ENCODE measurements around the gene PFAS.
A peak's percentile ranks its signal among the peaks of the same experiment; 100 is the strongest.

Gene PFAS

DNA sequence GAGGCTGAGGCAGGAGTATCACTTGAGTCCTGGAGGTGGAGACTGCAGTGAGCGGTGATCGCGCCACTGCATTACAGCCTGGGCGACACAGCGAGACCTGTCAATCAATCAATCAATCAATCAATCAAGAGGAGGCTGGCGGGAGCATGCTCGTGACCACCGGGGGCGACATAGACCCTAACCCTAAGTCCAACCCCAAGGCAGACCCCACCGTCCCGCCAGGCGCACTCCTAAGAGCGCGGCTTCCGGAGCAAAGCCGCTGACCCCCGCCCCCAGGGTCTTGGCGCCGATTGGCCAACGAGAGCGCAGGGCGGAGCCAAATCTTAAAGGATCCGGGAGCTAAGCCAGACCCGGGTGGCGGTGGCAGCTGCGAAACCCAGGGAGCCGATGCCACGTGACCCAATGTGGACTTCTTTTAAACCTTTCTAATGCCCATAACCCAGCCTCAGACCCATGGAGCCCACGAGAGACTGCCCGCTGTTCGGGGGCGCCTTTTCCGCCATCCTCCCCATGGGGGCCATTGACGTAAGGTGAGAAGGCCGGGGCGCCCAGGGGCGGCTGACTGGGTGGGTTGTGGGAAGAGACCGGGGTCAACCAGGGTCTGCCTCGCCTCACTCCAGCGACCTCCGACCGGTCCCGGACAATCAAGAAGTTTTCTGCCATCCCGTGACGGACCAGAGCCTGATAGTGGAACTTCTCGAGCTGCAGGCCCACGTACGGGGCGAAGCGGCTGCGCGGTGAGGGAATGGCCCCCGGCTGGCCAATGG, 39.4 kb downstream of the PFAS start, which contains the start of gene RANGRF:
Gene RANGRF, plus strand, starts transcription at position 335 of the 767 bp plus-strand sequence. Its CDS starts 119 bp downstream, at position 454.
- Histone ChIP-seq H3K9me3 (no peaks in the 10 kb centered on the region), H3K27ac (peak within 1 kb of the TSS; percentile 82), H3K4me1 (ENCODE audit: control insufficient read depth in 1 of 2, insufficient read depth in 1 of 2, low read depth in 1 of 2, low read length in 1 of 2) (peaks cover 25 to 26% of the 10 kb centered on the region in 2 experiments), H3K27me3 (no peaks in the 10 kb centered on the region), H3K36me3 (no peaks in the 10 kb centered on the region), H3K4me3 (ENCODE audit: low read depth in 1 of 2, low read length in 1 of 2) (peak within 1 kb of the TSS; percentile 91 to 99)
- TF ChIP-seq, protein P1, sequence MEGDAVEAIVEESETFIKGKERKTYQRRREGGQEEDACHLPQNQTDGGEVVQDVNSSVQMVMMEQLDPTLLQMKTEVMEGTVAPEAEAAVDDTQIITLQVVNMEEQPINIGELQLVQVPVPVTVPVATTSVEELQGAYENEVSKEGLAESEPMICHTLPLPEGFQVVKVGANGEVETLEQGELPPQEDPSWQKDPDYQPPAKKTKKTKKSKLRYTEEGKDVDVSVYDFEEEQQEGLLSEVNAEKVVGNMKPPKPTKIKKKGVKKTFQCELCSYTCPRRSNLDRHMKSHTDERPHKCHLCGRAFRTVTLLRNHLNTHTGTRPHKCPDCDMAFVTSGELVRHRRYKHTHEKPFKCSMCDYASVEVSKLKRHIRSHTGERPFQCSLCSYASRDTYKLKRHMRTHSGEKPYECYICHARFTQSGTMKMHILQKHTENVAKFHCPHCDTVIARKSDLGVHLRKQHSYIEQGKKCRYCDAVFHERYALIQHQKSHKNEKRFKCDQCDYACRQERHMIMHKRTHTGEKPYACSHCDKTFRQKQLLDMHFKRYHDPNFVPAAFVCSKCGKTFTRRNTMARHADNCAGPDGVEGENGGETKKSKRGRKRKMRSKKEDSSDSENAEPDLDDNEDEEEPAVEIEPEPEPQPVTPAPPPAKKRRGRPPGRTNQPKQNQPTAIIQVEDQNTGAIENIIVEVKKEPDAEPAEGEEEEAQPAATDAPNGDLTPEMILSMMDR (IDR thresholded peaks at IDR 0.05) = peak; percentile 9

DNA sequence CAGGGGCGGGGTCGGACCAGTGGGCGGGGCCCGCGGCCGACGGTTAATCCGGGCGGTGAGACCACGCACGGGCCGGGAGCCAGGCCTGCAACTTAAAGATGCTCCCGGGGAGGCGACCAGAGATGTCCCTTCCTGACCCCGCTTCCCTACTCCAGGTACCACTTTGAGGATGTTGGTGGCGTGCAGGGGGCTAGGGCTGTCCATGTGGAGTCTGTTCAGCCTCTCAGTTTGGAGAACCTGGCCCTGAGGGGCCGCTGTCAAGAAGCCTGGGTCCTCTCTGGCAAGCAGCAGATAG, 40.0 kb downstream of the PFAS start:
- Histone ChIP-seq H3K4me1 (ENCODE audit: control insufficient read depth in 1 of 2, insufficient read depth in 1 of 2, low read depth in 1 of 2, low read length in 1 of 2) (peaks cover 25 to 26% of the 10 kb centered on the region in 2 experiments), H3K27ac (peak overlapping the region; percentile 82), H3K9me3 (no peaks in the 10 kb centered on the region), H3K4me3 (ENCODE audit: low read depth in 1 of 2, low read length in 1 of 2) (peak overlapping the region; percentile 91 to 99), H3K36me3 (no peaks in the 10 kb centered on the region), H3K27me3 (no peaks in the 10 kb centered on the region)
- TF ChIP-seq, protein P1 (IDR thresholded peaks at IDR 0.05) = no peak

DNA sequence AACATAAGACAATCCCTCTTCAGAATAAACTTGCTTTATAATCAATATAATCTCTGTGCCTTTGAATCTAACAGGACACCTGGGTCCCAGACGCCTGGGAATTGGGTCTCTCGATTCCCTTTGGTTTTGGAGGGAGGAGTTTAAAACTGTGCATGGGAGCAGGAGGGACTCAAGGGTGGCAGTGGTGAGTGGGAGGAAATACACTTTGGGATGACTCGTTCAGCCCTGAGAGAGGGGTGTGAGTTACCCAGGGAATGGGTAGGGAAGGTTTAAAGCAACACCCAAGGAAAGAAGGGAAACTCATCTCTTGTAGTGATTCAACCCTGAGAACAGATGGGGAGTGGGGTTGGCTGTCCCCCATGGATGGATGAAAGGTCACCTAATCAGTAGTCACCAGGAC, 41.0 kb downstream of the PFAS start:
- Histone ChIP-seq H3K27me3 (no peaks in the 10 kb centered on the region), H3K9me3 (no peaks in the 10 kb centered on the region), H3K27ac (no peak overlapping the region), H3K4me3 (ENCODE audit: low read depth in 1 of 2, low read length in 1 of 2) (no peak overlapping the region), H3K4me1 (ENCODE audit: control insufficient read depth in 1 of 2, insufficient read depth in 1 of 2, low read depth in 1 of 2, low read length in 1 of 2) (peaks cover 34 to 35% of the 10 kb centered on the region in 2 experiments), H3K36me3 (no peaks in the 10 kb centered on the region)
- TF ChIP-seq, protein P1 (IDR thresholded peaks at IDR 0.05) = no peak

DNA sequence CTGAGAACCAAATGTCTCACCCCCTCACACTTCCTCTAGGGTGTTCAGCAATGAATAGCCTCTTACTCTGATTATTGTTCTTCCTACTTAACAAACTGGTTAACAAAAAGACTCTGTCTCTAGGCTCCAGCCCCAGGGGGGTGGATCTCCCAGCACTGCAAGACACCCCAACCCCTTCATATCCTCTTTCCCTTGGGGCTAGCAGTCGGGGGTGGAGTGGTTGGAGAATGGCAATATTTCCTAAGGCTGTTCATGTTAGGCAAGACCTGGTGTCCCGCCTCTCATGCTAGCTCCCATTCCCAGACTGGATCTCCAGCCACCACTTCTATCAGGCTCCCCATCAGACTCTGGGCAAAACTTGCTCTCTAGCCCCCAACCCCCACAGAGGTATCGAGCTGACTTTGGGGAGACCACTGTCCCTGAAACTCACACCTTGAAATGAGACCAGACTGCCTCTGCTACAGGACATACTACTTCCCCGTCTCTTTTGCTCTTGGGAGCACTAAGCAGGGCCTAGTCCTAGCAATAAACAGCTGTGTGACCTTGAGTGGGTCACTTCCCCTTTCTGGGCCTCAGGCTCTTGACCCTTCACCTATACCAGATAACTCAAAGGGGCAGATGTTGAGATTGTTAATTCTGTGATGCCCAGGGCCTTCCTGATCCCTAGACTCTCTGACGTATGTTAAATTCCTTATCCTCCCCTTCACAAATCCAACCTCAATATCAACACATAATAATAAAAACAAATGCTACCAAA, 43.7 kb downstream of the PFAS start:
- Histone ChIP-seq H3K4me3 (ENCODE audit: low read depth in 1 of 2, low read length in 1 of 2) (no peak overlapping the region), H3K27ac (peak overlapping the region; percentile 50), H3K36me3 (no peaks in the 10 kb centered on the region), H3K4me1 (ENCODE audit: control insufficient read depth in 1 of 2, insufficient read depth in 1 of 2, low read depth in 1 of 2, low read length in 1 of 2) (peaks cover 41 to 43% of the 10 kb centered on the region in 2 experiments), H3K9me3 (no peaks in the 10 kb centered on the region), H3K27me3 (no peaks in the 10 kb centered on the region)
- TF ChIP-seq, protein P1 (IDR thresholded peaks at IDR 0.05) = no peak

DNA sequence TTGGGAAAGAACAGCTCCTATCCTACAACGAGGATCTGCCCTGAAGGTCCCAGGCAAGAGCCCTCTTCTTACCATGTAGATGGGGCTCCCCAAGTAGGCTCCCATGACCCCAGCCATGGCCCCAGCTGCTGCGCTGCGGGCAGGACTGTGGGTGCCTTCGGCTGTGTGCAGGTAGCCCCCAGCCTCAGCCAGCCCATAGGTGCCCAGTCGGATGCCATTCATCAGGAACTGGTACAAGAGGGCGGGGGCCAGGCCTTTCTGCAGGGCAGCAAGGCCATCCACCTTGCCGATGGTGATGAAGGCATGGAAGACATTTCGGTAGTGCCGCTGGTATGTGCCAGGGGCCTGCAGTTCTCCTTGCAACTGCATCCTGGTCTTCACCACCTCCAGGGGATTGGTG, 45.3 kb downstream of the PFAS start:
- TF ChIP-seq, protein P1 (IDR thresholded peaks at IDR 0.05) = no peak
- peak overlapping the region; percentile 74 to 89 for H3K4me3 ChIP-seq (ENCODE audit: low read depth in 1 of 2, low read length in 1 of 2)
- peak overlapping the region; percentile 93 for H3K27ac ChIP-seq
- no peaks in the 10 kb centered on the region for H3K36me3 ChIP-seq
- no peaks in the 10 kb centered on the region for H3K9me3 ChIP-seq
- H3K27me3 ChIP-seq = no peaks in the 10 kb centered on the region
- H3K4me1 ChIP-seq (ENCODE audit: control insufficient read depth in 1 of 2, insufficient read depth in 1 of 2, low read depth in 1 of 2, low read length in 1 of 2) = peaks cover 29 to 33% of the 10 kb centered on the region in 2 experiments

Measured in neutrophil (primary cell).